NCI-H345 (cell line): ENCODE measurements around the gene RIC1.
"Not testable (repeated sequence)": the region's sequence is repeated elsewhere in the genome, so short reads cannot be mapped to it uniquely, and the experiment has no call there.

ENCODE experiments used
- DNase-seq: peaks from one replicate; lab custom pipeline; 2025; lab: John Stamatoyannopoulos, UW

The RIC1 gene, protein sequence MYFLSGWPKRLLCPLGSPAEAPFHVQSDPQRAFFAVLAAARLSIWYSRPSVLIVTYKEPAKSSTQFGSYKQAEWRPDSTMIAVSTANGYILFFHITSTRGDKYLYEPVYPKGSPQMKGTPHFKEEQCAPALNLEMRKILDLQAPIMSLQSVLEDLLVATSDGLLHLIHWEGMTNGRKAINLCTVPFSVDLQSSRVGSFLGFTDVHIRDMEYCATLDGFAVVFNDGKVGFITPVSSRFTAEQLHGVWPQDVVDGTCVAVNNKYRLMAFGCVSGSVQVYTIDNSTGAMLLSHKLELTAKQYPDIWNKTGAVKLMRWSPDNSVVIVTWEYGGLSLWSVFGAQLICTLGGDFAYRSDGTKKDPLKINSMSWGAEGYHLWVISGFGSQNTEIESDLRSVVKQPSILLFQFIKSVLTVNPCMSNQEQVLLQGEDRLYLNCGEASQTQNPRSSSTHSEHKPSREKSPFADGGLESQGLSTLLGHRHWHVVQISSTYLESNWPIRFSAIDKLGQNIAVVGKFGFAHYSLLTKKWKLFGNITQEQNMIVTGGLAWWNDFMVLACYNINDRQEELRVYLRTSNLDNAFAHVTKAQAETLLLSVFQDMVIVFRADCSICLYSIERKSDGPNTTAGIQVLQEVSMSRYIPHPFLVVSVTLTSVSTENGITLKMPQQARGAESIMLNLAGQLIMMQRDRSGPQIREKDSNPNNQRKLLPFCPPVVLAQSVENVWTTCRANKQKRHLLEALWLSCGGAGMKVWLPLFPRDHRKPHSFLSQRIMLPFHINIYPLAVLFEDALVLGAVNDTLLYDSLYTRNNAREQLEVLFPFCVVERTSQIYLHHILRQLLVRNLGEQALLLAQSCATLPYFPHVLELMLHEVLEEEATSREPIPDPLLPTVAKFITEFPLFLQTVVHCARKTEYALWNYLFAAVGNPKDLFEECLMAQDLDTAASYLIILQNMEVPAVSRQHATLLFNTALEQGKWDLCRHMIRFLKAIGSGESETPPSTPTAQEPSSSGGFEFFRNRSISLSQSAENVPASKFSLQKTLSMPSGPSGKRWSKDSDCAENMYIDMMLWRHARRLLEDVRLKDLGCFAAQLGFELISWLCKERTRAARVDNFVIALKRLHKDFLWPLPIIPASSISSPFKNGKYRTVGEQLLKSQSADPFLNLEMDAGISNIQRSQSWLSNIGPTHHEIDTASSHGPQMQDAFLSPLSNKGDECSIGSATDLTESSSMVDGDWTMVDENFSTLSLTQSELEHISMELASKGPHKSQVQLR (N-terminal part only)

DNA sequence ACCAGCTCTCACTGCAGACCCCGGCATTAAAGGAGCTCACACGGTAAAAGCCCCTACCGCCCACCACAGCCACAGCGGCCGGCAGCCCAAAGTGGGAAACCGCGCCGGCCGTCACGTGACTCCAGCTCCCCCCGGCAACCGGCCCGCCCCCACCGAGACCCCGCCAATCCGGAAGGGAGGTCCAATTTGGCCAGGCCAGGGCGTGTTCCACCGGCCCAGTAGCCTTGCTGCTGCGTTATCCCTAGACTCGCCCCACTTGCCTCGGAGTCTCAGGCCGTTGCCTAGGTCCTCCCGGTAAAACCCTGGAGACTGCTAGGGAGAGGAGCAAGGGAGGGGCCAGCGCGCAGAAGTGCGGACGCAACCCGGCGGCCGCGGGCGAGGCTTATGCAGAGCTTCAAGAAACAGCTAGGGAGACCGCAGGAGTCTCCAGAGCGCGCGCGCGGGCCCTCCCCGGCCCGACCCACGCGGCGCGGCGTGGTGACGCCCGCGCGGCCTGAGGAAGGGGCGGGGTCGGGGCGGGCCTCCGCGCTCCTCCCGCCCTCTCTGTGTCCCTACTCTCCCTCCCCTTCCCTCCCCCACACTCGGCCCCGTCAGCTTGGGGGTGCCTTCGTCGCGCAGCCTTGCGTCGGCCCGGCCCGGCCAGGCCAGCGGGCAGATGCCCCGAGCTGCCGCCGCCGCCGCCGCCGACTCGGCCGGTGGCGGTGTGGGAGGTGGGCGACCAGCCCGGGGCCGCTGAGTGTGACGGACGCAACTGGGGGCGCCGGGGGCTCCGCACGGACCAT is at the start of gene RIC1:
Gene RIC1, plus strand, starts transcription at position 578 of the 782 bp plus-strand sequence. Its CDS starts 203 bp downstream, at position 781.
- DNase-seq = peak; percentile 83

GRCh38 chr9:5579881-5580280 is 49.0 kb upstream of the RIC1 start:
- DNase-seq = no peak

GRCh38 chr9:5580650-5581049 is 48.3 kb upstream of the RIC1 start:
- no peak for DNase-seq

DNA sequence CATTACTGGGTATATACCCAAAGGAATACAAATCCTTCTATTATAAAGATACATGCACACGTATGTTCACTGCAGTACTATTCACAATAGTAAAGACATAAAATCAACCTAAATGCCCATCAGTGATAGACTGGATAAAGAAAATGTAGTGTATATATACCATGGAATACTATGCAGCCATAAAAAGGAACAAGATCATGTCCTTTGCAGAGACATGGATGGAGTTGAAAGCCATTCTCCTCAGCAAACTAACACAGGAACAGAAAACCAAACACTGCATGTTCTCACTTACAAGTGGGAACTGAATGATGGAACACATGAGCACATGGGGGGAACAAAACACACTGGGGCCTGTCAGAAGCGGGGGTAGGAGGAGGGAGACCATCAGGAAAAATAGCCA is 47.2 kb upstream of the RIC1 start:
- DNase-seq = not testable (repeated sequence)

DNA sequence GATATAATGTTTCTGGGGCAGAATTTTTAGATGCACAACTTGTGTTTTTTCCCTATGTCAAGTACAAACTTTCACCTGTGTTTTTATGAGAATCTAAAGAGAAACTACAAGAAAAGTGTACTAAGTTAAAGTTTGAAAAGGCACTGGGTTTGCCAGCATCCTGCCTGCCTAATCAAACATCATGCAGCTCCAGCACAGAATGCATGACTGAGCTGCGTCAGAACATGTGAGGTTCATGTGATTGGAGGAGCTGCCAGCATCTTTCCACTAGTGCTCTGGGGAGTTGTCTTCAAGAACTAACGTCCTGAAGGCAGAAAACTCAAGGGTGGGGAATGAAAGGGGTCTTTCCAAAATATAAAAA is 46.1 kb upstream of the RIC1 start:
- no peak for DNase-seq

- no peak for DNase-seq
These were observed 42.5 kb upstream of the RIC1 start for GRCh38 chr9:5586391-5586802.

DNA sequence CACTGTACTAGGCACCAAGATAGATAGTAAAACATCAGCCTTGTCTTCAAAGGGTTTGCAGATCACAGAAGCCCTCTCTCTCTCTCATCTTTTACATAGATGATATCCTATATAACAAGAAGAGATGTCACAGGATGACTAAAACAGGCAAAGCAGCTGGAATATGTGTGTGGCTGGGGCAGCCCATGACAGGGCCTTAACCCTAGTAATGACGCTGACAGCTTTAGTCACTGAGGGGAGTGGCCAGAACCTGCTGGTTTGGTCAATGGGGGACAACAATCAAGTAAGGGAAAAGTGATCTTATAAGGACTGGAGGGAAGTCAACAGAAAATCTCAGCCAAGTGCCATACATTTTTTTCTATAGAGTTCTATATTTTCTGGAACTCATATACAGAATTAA is 41.9 kb upstream of the RIC1 start:
- no peak for DNase-seq

GRCh38 chr9:5592231-5592630 is 36.7 kb upstream of the RIC1 start:
- no peak for DNase-seq

DNA sequence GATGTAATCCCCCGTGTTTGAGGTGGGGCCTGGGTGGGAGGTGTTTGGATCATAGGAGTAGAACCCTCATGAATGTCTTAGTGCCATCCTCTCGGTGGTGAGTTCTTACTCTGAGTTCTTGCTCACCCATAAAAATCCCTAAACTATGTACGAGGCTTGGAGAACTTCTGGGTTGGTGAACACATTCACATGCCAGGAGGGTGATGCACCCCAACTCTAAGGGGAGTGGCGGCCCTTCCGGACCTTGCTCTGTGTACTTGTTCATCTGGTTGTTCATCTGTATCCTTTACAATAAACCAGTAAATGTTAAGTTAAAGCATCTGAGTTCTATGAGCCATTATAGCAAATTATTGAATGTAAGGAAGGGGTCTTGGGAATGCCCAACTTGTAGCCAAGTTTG is 36.0 kb upstream of the RIC1 start:
- DNase-seq = no peak

- no peak for DNase-seq
These were observed 35.0 kb upstream of the RIC1 start for GRCh38 chr9:5593904-5594303.

- DNase-seq = no peak
These were observed 32.7 kb upstream of the RIC1 start for GRCh38 chr9:5596173-5596572.

DNA sequence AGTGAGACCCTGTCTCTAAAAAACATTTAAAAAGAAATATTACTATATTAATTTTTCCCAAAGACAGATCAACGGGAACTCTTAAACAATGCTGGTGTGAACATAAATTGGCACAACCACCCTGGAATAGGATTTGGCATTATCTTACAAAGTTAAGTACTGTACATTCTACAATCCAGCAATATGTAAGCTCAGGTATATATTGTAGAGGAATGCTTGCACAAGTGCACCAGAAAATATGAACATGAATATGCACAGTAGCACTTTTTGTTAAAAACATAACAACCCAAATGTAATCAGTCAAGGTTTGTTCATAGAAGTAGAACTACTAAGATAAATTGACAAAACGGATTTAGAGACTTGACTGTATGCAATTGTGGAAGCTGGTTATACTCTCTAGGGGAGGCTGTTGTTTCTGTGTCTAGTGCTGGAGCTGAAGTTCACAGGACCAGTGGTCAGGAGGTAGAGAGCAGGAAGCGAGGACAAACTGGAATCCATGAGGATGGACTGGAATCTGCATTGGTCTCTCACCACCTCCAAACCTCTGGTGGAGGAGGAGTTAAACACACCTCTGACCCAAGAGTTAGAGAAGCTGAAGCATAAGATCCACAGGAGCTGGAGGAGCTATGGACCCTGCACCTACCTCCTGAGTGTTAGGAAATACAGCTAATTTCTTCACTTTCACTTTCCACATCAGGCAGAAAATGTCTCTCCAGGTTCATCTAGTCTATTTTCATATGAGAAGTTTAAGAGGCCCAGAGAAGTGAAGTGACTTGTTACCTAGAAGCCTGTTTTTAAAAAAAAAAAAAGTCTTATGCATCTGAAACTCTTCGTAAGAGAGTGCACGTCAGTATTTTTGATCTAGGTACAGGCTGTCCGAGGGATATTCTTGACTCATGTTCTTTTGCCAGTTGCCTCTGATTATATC is 20.3 kb upstream of the RIC1 start:
- DNase-seq = no peak

DNA sequence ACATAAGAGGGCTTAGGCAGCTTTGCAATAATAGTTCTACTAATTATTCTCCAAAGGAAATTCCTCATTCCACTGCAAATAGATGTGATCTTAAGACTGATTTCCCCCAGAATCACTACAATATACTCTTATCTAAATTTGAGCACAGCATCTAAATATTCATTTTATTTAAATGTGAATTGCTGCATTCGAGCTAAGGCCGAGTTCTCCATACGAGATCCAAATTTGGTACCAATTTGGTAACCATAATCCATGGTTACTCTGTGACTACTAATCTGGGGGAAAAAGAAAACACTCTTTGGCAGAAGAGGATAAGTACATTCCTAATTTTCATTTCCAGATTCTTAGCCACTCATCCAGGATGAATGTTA is 19.7 kb upstream of the RIC1 start:
- no peak for DNase-seq

GRCh38 chr9:5610491-5610890 is 18.4 kb upstream of the RIC1 start:
- no peak for DNase-seq

DNA sequence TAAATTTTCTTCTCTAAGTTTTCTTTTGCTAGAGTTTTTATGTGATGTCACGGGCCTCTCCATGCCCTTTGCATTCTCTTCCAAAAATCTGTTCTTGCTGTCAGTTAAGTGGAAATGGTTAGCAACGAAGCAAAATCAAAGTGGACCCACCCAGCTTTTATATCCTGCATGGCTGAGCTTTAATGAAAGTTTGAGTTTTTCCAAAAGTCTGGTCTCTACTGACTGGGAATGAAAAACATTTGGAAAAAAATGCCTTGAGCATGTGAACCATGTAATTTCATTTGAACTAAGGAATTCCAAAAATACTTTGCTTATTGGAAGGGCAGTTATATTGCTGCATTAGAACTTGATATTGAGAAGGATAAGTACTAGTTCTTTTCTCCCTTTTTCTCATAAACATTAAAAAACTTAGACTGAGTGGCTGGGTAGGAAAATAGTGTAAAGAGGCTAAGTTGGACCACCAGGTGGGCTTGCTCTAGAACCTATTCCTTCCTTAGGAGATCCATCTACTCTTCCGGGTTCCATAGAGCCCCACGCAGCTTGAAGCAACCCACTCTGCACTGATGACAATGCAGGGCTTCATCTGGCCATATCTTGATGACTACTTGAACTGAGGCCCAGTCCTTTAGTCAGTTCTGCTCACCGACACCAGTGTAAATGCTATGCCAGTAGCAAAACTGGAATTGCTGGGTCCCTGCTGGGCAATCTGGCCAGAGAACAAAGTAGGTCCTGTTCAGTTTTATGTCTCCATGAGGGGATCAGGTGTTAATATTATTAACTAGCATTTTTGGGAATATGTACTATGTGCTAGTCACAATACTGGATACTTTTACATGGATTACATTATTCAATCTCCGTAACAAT is 17.4 kb upstream of the RIC1 start:
- DNase-seq = no peak

DNA sequence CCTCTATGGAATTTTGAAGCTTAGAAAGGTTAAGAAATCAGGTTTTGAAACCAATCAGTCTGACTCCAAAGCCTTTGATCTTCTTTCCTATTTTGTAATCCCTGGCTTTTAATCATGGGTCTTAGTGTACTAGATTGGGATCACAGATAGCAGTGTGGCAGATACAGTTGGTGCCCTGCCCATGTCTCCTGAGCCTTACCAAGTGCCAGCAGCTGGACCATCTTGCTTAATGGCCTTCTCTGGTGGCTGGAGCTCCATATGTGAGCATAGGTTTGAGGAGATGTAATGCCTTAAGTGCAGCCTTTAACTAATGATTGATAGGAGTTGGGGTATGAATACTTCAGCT is 16.7 kb upstream of the RIC1 start:
- no peak for DNase-seq

GRCh38 chr9:5614192-5614591 is 14.7 kb upstream of the RIC1 start:
- DNase-seq = no peak

DNA sequence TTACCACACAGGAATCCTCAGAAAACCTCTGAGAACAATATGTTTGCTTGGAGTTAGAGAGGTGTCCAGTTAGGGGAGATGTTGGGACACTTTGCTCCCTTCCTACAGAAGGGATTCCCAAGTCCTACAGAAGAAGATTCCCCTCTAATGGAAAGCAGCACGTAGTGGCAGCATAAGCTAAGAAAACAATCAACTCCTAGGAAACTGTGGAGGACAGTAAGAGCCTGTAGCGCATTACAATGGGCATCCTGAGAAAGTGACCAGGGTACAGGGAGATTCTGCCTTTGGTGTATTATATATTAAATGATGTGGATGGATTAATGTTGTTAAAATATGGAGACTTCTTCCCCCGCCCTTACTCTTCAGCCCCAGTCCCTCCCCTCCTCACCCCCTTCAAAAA is 13.9 kb upstream of the RIC1 start:
- DNase-seq = no peak

GRCh38 chr9:5617749-5618148 is 11.2 kb upstream of the RIC1 start:
- DNase-seq = no peak

DNA sequence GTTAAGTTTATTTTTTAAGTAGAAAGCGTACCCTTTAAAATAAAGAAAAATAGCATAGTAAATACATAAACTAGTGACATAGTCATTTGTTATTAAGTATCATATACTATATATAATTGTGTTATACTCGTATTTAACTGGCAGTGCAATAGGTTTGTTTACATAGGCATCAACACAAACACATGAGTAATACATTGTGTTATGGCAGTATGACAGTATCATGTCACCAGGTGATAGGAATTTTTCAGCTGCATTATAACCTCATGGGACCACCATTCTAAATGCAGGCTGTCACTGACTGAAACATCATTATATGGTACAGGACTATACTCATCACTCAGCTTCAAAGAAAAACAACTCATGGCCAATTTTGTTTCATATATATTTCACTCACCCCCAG is 8.4 kb upstream of the RIC1 start:
- DNase-seq = no peak
